ENCODE measurements around the gene FARS2. TPM values are rescaled to one million over a fixed set of nuclear protein-coding genes. Genes with fewer than 3 reads are reported as not detected.

FARS2 gene
- total RNA-seq, 1 donor from 2014 or later = 21.9 TPM

DNA sequence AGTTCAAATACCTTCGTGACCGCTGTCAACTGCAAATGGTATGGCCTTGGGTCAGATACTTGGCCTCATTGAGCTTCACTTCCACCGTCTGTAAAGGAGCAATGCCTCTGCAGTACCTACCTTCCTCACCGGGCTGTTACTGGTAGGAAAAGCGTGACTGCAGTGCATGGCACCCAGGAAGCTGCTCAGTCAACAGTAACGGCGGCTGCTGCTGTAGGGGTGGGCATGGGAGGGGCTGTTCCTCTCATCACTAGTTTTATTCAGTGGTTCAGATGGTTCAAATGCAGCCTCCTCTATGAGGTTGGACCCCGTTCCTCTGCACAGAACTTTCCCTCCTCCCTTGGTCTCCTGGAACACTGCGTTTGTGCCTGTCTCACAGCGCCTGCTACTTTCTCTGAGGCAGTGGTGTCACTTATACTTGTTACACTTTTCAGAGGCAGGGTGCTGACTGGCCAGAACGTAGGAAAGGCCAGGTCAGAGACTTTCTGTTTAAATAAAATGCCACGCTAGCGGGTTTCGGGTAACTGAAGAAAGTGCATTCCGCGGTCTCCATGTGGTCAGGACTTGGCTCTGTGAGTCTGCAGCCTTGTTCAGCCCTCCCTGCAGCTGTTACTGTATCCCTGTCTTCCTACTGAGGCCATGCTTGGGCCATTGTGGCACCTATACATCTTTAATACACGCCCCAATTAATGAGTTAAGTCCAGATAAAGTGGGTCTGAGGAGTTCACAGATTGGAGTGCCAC lies 465.8 kb downstream of the FARS2 start:
- Mint-ChIP-seq H3K27me3 (peaks cover 2% of the 10 kb centered on the region), H3K4me1 (ENCODE audit: unreplicated experiment) (peaks cover 32% of the 10 kb centered on the region), H3K36me3 (no peaks in the 10 kb centered on the region), H3K27ac (no peak overlapping the region), H3K9me3 (no peaks in the 10 kb centered on the region), H3K4me3 (no peak overlapping the region)
- DNase-seq (ENCODE audit: extremely low spot score, unreplicated experiment) = no peak
- TF ChIP-seq, protein P1, sequence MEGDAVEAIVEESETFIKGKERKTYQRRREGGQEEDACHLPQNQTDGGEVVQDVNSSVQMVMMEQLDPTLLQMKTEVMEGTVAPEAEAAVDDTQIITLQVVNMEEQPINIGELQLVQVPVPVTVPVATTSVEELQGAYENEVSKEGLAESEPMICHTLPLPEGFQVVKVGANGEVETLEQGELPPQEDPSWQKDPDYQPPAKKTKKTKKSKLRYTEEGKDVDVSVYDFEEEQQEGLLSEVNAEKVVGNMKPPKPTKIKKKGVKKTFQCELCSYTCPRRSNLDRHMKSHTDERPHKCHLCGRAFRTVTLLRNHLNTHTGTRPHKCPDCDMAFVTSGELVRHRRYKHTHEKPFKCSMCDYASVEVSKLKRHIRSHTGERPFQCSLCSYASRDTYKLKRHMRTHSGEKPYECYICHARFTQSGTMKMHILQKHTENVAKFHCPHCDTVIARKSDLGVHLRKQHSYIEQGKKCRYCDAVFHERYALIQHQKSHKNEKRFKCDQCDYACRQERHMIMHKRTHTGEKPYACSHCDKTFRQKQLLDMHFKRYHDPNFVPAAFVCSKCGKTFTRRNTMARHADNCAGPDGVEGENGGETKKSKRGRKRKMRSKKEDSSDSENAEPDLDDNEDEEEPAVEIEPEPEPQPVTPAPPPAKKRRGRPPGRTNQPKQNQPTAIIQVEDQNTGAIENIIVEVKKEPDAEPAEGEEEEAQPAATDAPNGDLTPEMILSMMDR (conservative IDR thresholded peaks at IDR 0.05) = no peak

DNA sequence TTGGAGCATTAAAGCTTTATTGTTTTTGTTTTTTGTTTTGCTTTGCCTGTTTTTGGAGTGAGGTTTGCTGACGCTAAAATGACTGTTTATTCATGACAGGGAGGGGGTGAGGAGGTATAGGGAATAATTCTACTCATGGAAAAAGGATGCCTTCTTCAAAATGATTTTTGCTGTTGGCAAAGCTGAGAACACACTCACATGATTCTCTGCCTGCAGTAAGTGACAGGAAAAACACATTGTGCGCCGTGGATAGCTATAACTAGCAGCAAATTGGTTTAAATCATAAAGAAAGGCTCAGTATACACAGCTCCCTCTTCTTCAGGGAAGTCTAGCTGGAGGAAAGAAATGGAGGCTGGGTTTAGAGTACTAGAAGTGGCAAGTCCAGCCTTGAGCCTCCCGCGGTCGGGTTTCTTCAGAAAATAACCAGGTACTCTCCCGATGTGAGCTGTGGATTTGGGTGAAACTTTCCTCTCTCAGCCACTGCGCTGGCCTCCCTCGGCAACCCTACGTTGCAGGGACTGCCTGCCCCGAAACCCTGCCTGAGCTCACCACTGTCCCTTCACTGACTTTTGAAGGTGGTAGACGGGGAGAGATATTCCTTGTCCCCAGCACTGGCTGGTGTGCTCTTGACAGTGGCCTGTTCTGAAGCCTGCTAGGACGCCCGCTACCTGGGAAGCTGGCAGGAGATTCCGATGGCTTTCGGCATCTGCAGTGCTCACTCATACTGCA lies 467.2 kb downstream of the FARS2 start:
- H3K36me3 Mint-ChIP-seq = no peaks in the 10 kb centered on the region
- no peak for DNase-seq (ENCODE audit: extremely low spot score, unreplicated experiment)
- peaks cover 2% of the 10 kb centered on the region for H3K27me3 Mint-ChIP-seq
- H3K4me1 Mint-ChIP-seq (ENCODE audit: unreplicated experiment) = peaks cover 23% of the 10 kb centered on the region
- no peak overlapping the region for H3K27ac Mint-ChIP-seq
- H3K4me3 Mint-ChIP-seq = no peak overlapping the region
- no peaks in the 10 kb centered on the region for H3K9me3 Mint-ChIP-seq
- TF ChIP-seq, protein P1 (conservative IDR thresholded peaks at IDR 0.05) = no peak

DNA sequence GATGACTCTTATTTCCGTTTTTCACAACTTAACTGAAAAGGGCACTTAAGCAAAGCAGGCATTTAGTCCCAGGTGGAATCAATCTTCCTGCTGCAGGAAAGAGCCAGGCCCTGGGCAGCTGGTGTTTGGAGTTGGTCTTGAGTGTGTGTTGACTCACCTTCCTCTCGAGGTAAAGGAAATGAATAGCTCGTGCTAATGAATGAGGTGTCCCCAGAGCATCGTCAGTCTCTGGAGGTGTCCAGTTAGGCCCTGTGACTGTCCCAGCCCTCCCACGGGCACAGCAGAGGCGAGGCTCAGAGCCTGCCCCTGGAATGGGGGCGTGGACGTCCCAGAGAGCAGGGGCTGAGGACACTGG lies 467.7 kb downstream of the FARS2 start:
- H3K4me3 Mint-ChIP-seq = no peak overlapping the region
- no peak overlapping the region for H3K27ac Mint-ChIP-seq
- DNase-seq (ENCODE audit: extremely low spot score, unreplicated experiment) = no peak
- peaks cover 21% of the 10 kb centered on the region for H3K4me1 Mint-ChIP-seq (ENCODE audit: unreplicated experiment)
- H3K9me3 Mint-ChIP-seq = no peaks in the 10 kb centered on the region
- peaks cover 2% of the 10 kb centered on the region for H3K27me3 Mint-ChIP-seq
- TF ChIP-seq, protein P1 (conservative IDR thresholded peaks at IDR 0.05) = no peak
- no peaks in the 10 kb centered on the region for H3K36me3 Mint-ChIP-seq

DNA sequence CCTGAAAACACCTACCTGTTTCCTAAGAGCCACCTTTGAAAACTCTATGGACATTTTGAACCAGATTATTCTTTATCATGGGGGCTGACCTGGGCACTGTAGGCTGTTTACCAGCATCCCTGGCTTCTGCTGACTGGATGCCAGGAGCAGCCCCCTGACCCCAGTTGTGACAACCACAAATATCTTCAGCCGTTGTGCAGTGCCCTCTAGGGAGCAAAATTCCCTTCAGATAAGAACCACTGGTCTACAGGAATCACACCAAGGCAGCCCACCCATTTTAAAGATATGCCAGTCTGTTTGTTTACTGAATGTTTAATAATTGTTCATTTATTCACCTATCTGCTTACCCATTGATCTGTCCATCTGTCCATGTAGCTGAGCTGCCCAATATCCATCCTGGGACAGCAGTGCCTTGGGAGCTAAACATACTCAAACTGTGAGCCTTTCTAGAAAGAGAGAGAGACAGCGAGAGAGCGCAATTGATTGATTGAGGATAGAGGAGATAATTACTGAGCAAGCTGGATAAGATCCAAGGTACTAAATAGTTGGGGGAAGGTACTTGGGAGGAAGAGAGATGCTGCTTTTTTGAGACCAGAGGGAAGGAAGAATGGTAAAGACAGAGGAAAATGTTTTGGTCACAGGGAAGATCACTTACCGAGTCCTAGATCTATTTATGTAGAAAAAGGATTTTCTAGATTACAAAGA lies 468.7 kb downstream of the FARS2 start:
- H3K27ac Mint-ChIP-seq = no peak overlapping the region
- no peaks in the 10 kb centered on the region for H3K9me3 Mint-ChIP-seq
- H3K4me3 Mint-ChIP-seq = no peak overlapping the region
- TF ChIP-seq, protein P1 (conservative IDR thresholded peaks at IDR 0.05) = no peak
- H3K36me3 Mint-ChIP-seq = no peaks in the 10 kb centered on the region
- DNase-seq (ENCODE audit: extremely low spot score, unreplicated experiment) = no peak
- peaks cover 2% of the 10 kb centered on the region for H3K27me3 Mint-ChIP-seq
- H3K4me1 Mint-ChIP-seq (ENCODE audit: unreplicated experiment) = peaks cover 21% of the 10 kb centered on the region

DNA sequence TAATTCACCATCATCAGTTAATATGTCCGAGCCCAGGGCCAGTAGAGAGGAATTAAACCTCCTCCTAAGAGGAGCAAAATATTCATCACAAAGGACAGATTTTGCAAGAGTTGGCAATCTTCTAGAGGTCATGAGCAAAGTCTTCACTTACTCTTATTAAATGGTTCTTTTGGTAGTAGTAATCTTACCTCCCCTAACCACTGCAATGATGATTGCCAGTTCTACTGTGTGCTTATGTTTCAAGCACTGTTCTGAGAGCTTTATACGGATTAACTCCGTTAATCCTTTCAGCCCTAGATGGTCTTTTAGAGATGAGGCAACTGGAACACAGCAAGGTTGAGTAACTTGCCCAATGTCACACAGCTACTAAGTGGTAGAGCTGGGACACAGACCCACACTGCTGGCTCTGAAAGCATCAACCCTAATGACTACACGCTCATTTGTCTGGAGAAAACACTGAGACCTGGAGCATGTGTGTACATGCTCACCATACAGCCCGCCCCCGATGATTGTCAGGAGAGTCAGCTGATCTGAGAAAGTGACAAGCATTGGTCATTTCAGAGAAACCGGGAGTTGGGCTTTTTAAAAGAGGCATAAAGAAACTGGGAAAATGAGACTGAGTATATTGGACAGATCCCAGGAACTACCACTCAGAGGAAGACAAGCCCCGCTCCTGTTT lies 469.4 kb downstream of the FARS2 start:
- H3K36me3 Mint-ChIP-seq = no peaks in the 10 kb centered on the region
- no peaks in the 10 kb centered on the region for H3K9me3 Mint-ChIP-seq
- no peak overlapping the region for H3K4me3 Mint-ChIP-seq
- peaks cover 24% of the 10 kb centered on the region for H3K4me1 Mint-ChIP-seq (ENCODE audit: unreplicated experiment)
- DNase-seq (ENCODE audit: extremely low spot score, unreplicated experiment) = no peak
- peaks cover 2% of the 10 kb centered on the region for H3K27me3 Mint-ChIP-seq
- H3K27ac Mint-ChIP-seq = no peak overlapping the region
- TF ChIP-seq, protein P1 (conservative IDR thresholded peaks at IDR 0.05) = no peak
